Measurements from ENCODE around the gene PIEZO1. TPM values are rescaled to one million over a fixed set of nuclear protein-coding genes. Genes with fewer than 3 reads are reported as not detected.

The PIEZO1 gene
- total and polyA plus RNA-seq, 9 of the 15 experiments (the other 6 are each of a cell fraction or from before 2014, with no cell fraction given) = 3.6 to 432 (median 131) TPM

DNA sequence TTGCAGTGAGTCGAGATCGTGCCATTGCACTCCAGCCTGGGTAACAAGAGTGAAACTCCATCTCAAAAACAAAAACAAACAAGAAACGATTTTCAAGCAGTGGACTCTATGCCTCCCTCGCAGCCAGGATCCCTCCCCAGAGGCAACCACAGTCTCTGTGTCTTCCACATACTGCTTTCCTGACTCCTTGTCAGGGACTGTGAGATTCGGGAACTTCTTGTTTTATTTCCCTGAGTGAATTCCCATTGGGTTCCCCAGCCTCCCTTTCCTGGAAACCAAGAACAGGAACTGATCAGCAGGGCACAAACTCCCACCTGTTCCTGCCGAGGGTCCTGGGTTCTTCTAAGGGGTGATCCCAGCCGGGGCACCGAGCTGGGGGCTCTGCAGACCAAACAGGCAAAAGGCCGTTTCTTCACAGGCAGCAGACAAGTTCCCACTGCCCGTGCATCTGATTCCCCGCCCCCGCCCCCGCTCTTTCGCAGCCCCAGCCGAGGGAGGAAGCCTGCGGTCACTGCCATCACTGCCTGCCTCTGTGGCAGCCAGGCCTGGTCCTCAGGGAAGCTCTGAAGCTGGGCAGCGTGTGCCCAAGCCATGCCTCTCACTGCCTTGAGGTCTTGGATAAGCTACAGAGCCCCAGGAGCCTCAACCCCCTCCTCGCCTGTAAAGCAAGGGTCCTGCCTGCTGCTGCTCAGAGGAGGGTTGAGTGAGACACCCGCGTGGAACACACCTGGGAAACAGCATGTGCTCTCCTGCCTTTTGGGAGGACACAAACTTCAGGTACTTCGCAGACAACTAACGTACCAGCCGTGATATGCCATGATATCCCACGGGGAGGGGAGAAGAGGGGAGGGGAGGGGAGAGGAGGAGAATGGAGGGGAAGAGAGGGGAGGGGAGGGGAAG is 5.5 kb upstream of the PIEZO1 start (continued):
- TF ChIP-seq, protein P1, sequence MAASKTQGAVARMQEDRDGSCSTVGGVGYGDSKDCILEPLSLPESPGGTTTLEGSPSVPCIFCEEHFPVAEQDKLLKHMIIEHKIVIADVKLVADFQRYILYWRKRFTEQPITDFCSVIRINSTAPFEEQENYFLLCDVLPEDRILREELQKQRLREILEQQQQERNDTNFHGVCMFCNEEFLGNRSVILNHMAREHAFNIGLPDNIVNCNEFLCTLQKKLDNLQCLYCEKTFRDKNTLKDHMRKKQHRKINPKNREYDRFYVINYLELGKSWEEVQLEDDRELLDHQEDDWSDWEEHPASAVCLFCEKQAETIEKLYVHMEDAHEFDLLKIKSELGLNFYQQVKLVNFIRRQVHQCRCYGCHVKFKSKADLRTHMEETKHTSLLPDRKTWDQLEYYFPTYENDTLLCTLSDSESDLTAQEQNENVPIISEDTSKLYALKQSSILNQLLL (CRISPR knock-in tag; IDR thresholded peaks at IDR 0.05; ENCODE audit: borderline replicate concordance) = no peak
- no peak for TF ChIP-seq SIX5 (IDR thresholded peaks at IDR 0.05; ENCODE audit: borderline replicate concordance in 1 of 2, insufficient read depth in 1 of 2, low read depth in 1 of 2, low read length in 2 of 2)
- TF ChIP-seq, protein P2, sequence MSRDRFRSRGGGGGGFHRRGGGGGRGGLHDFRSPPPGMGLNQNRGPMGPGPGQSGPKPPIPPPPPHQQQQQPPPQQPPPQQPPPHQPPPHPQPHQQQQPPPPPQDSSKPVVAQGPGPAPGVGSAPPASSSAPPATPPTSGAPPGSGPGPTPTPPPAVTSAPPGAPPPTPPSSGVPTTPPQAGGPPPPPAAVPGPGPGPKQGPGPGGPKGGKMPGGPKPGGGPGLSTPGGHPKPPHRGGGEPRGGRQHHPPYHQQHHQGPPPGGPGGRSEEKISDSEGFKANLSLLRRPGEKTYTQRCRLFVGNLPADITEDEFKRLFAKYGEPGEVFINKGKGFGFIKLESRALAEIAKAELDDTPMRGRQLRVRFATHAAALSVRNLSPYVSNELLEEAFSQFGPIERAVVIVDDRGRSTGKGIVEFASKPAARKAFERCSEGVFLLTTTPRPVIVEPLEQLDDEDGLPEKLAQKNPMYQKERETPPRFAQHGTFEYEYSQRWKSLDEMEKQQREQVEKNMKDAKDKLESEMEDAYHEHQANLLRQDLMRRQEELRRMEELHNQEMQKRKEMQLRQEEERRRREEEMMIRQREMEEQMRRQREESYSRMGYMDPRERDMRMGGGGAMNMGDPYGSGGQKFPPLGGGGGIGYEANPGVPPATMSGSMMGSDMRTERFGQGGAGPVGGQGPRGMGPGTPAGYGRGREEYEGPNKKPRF (IDR thresholded peaks at IDR 0.05; ENCODE audit: low read depth, low read length) = no peak
- peak; percentile 65 for TF ChIP-seq POLR2G (IDR thresholded peaks at IDR 0.05; ENCODE audit: low read depth, low read length)
- TF ChIP-seq POLR3G (IDR thresholded peaks at IDR 0.05; ENCODE audit: extremely low read depth, insufficient read length, insufficient replicate concordance) = no peak
- 0 out of 2 replicates have a peak, but pooled peaks have one; percentile 66 for TF ChIP-seq MTA3 (IDR thresholded peaks at IDR 0.05; ENCODE audit: borderline replicate concordance)
- no peak for TF ChIP-seq STAT5B (CRISPR knock-in tag; IDR thresholded peaks at IDR 0.05)
- TF ChIP-seq HNRNPK (IDR thresholded peaks at IDR 0.05; ENCODE audit: low read depth, low read length, poor library complexity, severe bottlenecking) = no peak
- no peak for TF ChIP-seq JUNB (CRISPR knock-in tag; conservative IDR thresholded peaks at IDR 0.05)
- TF ChIP-seq MYNN (IDR thresholded peaks at IDR 0.05) = peak; percentile 74; the same call in 1 of the 2 replicates
- TF ChIP-seq MYNN (CRISPR knock-in tag; IDR thresholded peaks at IDR 0.05) = no peak
- no peak for TF ChIP-seq ZNF551 (CRISPR knock-in tag; IDR thresholded peaks at IDR 0.05)
- no peak for TF ChIP-seq HDAC2 (IDR thresholded peaks at IDR 0.05)
- no peak for TF ChIP-seq MNT (conservative IDR thresholded peaks at IDR 0.05)
- no peak for TF ChIP-seq CREB3 (tag; conservative IDR thresholded peaks at IDR 0.05; ENCODE audit: low read depth)
- TF ChIP-seq, protein P3, sequence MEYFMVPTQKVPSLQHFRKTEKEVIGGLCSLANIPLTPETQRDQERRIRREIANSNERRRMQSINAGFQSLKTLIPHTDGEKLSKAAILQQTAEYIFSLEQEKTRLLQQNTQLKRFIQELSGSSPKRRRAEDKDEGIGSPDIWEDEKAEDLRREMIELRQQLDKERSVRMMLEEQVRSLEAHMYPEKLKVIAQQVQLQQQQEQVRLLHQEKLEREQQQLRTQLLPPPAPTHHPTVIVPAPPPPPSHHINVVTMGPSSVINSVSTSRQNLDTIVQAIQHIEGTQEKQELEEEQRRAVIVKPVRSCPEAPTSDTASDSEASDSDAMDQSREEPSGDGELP (CRISPR knock-in tag; IDR thresholded peaks at IDR 0.05; ENCODE audit: borderline replicate concordance) = no peak
- no peak for TF ChIP-seq ZNF561 (CRISPR knock-in tag; conservative IDR thresholded peaks at IDR 0.05)
- 0 out of 2 replicates have a peak, but pooled peaks have one; percentile 9 for TF ChIP-seq JUND (IDR thresholded peaks at IDR 0.05; ENCODE audit: borderline replicate concordance, low read depth, low read length)
- no peak for TF ChIP-seq JUND (tag; IDR thresholded peaks at IDR 0.05; ENCODE audit: borderline replicate concordance, low read depth, low read length)
